CD4-positive, CD25-positive, alpha-beta regulatory T cell (primary cell): Measurements from ENCODE around the gene PAFAH1B1. TPM values are rescaled to one million over a fixed set of nuclear protein-coding genes. Genes with fewer than 3 reads are reported as not detected.
A peak's percentile ranks its signal among the peaks of the same experiment; 100 is the strongest.
"Not testable (repeated sequence)": the region's sequence is repeated elsewhere in the genome, so short reads cannot be mapped to it uniquely, and the experiment has no call there.

Experiments used
- ATAC-seq, 2 donors: fragments of 150-1000 bp; cut with Tn5 transposase; one replicate each; pipeline ENCODE4 v1.10.0; 2021; ENCODE audit warnings: low read depth in 2 of 2, moderate number of reproducible peaks in 2 of 2, moderate library complexity in 1 of 2
- DNase-seq, 3 donors: peaks; one replicate each; pipeline versions ENCODE4 v3.0.0 to v3.0.0-alpha.2; 2012 to 2022; ENCODE audit warnings: mixed read lengths in 1 of 3
- H3K27ac ChIP-seq: one replicate; pipeline ENCODE4 v1.7.0; 2013; ENCODE audit warnings: mild to moderate bottlenecking, low read length; ENCODE audit not compliant: insufficient read depth, poor library complexity, severe bottlenecking
- H3K27me3 ChIP-seq: one replicate; pipeline ENCODE4 v1.7.0; 2013; ENCODE audit warnings: low read length; ENCODE audit not compliant: control insufficient read depth, insufficient read depth
- H3K36me3 ChIP-seq: one replicate; pipeline ENCODE4 v1.7.0; 2013; ENCODE audit warnings: mild to moderate bottlenecking, low read length, moderate library complexity; ENCODE audit not compliant: control insufficient read depth, insufficient read depth
- H3K4me1 ChIP-seq: 2 replicates; pipeline ENCODE4 v1.7.0; 2013; ENCODE audit warnings: mild to moderate bottlenecking, low read length; ENCODE audit not compliant: insufficient read depth, control insufficient read depth, poor library complexity, severe bottlenecking
- H3K4me3 ChIP-seq: one replicate; pipeline ENCODE4 v1.7.0; 2013; ENCODE audit warnings: low read depth, mild to moderate bottlenecking, low read length, moderate library complexity
- H3K9me3 ChIP-seq, 2 experiments: 1 replicate in 1 of 2; 2 replicates in 1 of 2; pipeline ENCODE4 v1.7.0; 2013; ENCODE audit warnings: low read length in 2 of 2, mild to moderate bottlenecking in 1 of 2, moderate library complexity in 1 of 2; ENCODE audit not compliant: control insufficient read depth in 2 of 2
- H3K27ac Mint-ChIP-seq, 3 donors: one replicate each; pipeline ENCODE4 v1.8.0; 2020 to 2022; ENCODE audit warnings: mild to moderate bottlenecking in 3 of 3, mixed read lengths in 3 of 3, moderate library complexity in 2 of 3
- H3K27me3 Mint-ChIP-seq: one replicate; pipeline ENCODE4 v1.8.0; 2022; ENCODE audit warnings: mild to moderate bottlenecking, mixed read lengths
- H3K36me3 Mint-ChIP-seq: one replicate; pipeline ENCODE4 v1.8.0; 2020; ENCODE audit warnings: mixed read lengths
- H3K4me1 Mint-ChIP-seq, 4 donors: one replicate each; pipeline ENCODE4 v1.8.0; 2020 to 2022; ENCODE audit warnings: mixed read lengths in 4 of 4, mild to moderate bottlenecking in 1 of 4
- H3K4me3 Mint-ChIP-seq, 4 donors: one replicate each; pipeline ENCODE4 v1.8.0; 2020 to 2022; ENCODE audit warnings: mild to moderate bottlenecking in 4 of 4, mixed read lengths in 4 of 4, moderate library complexity in 3 of 4
- H3K9me3 Mint-ChIP-seq, 7 donors: one replicate each; pipeline ENCODE4 v1.8.0; 2020 to 2022; ENCODE audit warnings: mixed read lengths in 7 of 7, mild to moderate bottlenecking in 3 of 7, moderate library complexity in 2 of 7
- polyA plus RNA-seq, 4 donors: library from polyadenylated mRNA; unstranded; fragments of 300-500 nt; fragmentation: Illumina TruSeq; gene quantifications; one replicate each; pipeline ENCODE4 v1.2.3, GENCODE V29; 2021
- total RNA-seq: library from RNA; stranded (reverse); gene quantifications from one replicate; pipeline ENCODE4 v1.2.3, GENCODE V29; 2022

PAFAH1B1 gene
- total and polyA plus RNA-seq, 5 donors from 2014 or later, result 20.6 to 174 (median 33.6) TPM

- H3K4me1 Mint-ChIP-seq, H3K9me3 ChIP-seq, H3K4me3 Mint-ChIP-seq, H3K36me3 ChIP-seq, H3K4me3 ChIP-seq, H3K9me3 Mint-ChIP-seq, H3K27ac ChIP-seq, DNase-seq, ATAC-seq, H3K27ac Mint-ChIP-seq, H3K27me3 Mint-ChIP-seq, H3K36me3 Mint-ChIP-seq, H3K27me3 ChIP-seq, H3K4me1 ChIP-seq: not testable (repeated sequence)
Measured at GRCh38 chr17:2572304-2572609, 21.2 kb upstream of the PAFAH1B1 start.

GRCh38 chr17:2580151-2580550 is 13.3 kb upstream of the PAFAH1B1 start:
- H3K9me3 Mint-ChIP-seq, result no peaks in the 10 kb centered on the region
- Histone ChIP-seq H3K27me3 (no peaks in the 10 kb centered on the region), H3K4me3 (no peak overlapping the region), H3K36me3 (no peaks in the 10 kb centered on the region), H3K4me1 (no peaks in the 10 kb centered on the region), H3K27ac (no peak overlapping the region), H3K9me3 (no peaks in the 10 kb centered on the region)
- ATAC-seq (no peak), DNase-seq (no peak)
- H3K27me3 Mint-ChIP-seq, result peaks cover 10% of the 10 kb centered on the region
- H3K36me3 Mint-ChIP-seq, result no peaks in the 10 kb centered on the region
- H3K4me1 Mint-ChIP-seq, result peaks cover 0 to 1% (median 0%) of the 10 kb centered on the region in 4 donors
- H3K4me3 Mint-ChIP-seq, result no peak overlapping the region
- H3K27ac Mint-ChIP-seq, result no peak overlapping the region

- Mint-ChIP-seq H3K9me3 (no peaks in the 10 kb centered on the region), H3K27me3 (peaks cover 10% of the 10 kb centered on the region), H3K36me3 (no peaks in the 10 kb centered on the region), H3K4me3 (no peak overlapping the region), H3K4me1 (peaks cover 0 to 1% (median 0%) of the 10 kb centered on the region in 4 donors), H3K27ac (no peak overlapping the region)
- H3K27ac ChIP-seq, result no peak overlapping the region
- ATAC-seq (no peak), DNase-seq (no peak)
- H3K4me1 ChIP-seq, result no peaks in the 10 kb centered on the region
- no peak overlapping the region for H3K4me3 ChIP-seq
- H3K9me3 ChIP-seq, result no peaks in the 10 kb centered on the region
- no peaks in the 10 kb centered on the region for H3K27me3 ChIP-seq
- no peaks in the 10 kb centered on the region for H3K36me3 ChIP-seq
Measured at GRCh38 chr17:2580661-2581060, 12.8 kb upstream of the PAFAH1B1 start.

- Histone ChIP-seq H3K27me3 (no peaks in the 10 kb centered on the region), H3K4me3 (no peak overlapping the region), H3K9me3 (no peaks in the 10 kb centered on the region), H3K36me3 (no peaks in the 10 kb centered on the region), H3K27ac (no peak overlapping the region), H3K4me1 (no peaks in the 10 kb centered on the region)
- Mint-ChIP-seq H3K36me3 (no peaks in the 10 kb centered on the region), H3K4me3 (no peak overlapping the region), H3K9me3 (no peaks in the 10 kb centered on the region), H3K27me3 (peaks cover 10% of the 10 kb centered on the region), H3K27ac (no peak overlapping the region), H3K4me1 (peaks cover 0 to 1% (median 0%) of the 10 kb centered on the region in 4 donors)
- DNase-seq (no peak), ATAC-seq (no peak)
Measured at GRCh38 chr17:2582493-2582892, 11.0 kb upstream of the PAFAH1B1 start.

GRCh38 chr17:2591040-2591640 is 2.3 kb upstream of the PAFAH1B1 start:
- H3K9me3 Mint-ChIP-seq, result peaks cover 0 to 1% (median 0%) of the 10 kb centered on the region in 7 donors
- peak overlapping the region in 1 of 4 donors; percentile 47 for H3K4me3 Mint-ChIP-seq
- Histone ChIP-seq H3K27me3 (no peaks in the 10 kb centered on the region), H3K4me1 (peaks cover 23% of the 10 kb centered on the region), H3K36me3 (no peaks in the 10 kb centered on the region), H3K4me3 (no peak overlapping the region), H3K27ac (no peak overlapping the region), H3K9me3 (no peaks in the 10 kb centered on the region)
- H3K36me3 Mint-ChIP-seq, result no peaks in the 10 kb centered on the region
- H3K4me1 Mint-ChIP-seq, result peaks cover 7 to 16% (median 14%) of the 10 kb centered on the region in 4 donors
- H3K27me3 Mint-ChIP-seq, result no peaks in the 10 kb centered on the region
- DNase-seq (no peak), ATAC-seq (no peak)
- no peak overlapping the region for H3K27ac Mint-ChIP-seq

GRCh38 chr17:2593821-2594721 is 617 bp downstream of the PAFAH1B1 start:
- H3K36me3 ChIP-seq, result no peaks in the 10 kb centered on the region
- Mint-ChIP-seq H3K4me1 (peaks cover 22 to 42% (median 34%) of the 10 kb centered on the region in 4 donors), H3K36me3 (no peaks in the 10 kb centered on the region), H3K9me3 (peaks cover 0 to 1% (median 0%) of the 10 kb centered on the region in 7 donors), H3K27me3 (no peaks in the 10 kb centered on the region), H3K4me3 (peak overlapping the region; percentile 93 to 100 (median 96)), H3K27ac (peak overlapping the region; percentile 82 to 97 (median 92))
- ATAC-seq, result peak; percentile 62 to 68
- H3K9me3 ChIP-seq, result no peaks in the 10 kb centered on the region
- H3K4me1 ChIP-seq, result peaks cover 45% of the 10 kb centered on the region
- peak; percentile 74 to 90 (median 88) for DNase-seq
- H3K27me3 ChIP-seq, result no peaks in the 10 kb centered on the region
- peak overlapping the region; percentile 98 for H3K27ac ChIP-seq
- peak overlapping the region; percentile 98 for H3K4me3 ChIP-seq

- Histone ChIP-seq H3K27ac (peak overlapping the region; percentile 98), H3K9me3 (no peaks in the 10 kb centered on the region), H3K4me1 (peaks cover 54% of the 10 kb centered on the region), H3K27me3 (no peaks in the 10 kb centered on the region), H3K36me3 (no peaks in the 10 kb centered on the region), H3K4me3 (peak overlapping the region; percentile 98)
- ATAC-seq (no peak), DNase-seq (peak in 2 of 3 donors; percentile 16 to 23)
- H3K27me3 Mint-ChIP-seq, result no peaks in the 10 kb centered on the region
- H3K4me3 Mint-ChIP-seq, result peak overlapping the region; percentile 93 to 100 (median 96)
- H3K9me3 Mint-ChIP-seq, result peaks cover 0 to 1% (median 0%) of the 10 kb centered on the region in 7 donors
- peak overlapping the region; percentile 67 to 97 (median 92) for H3K27ac Mint-ChIP-seq
- peaks cover 27 to 49% (median 41%) of the 10 kb centered on the region in 4 donors for H3K4me1 Mint-ChIP-seq
- H3K36me3 Mint-ChIP-seq, result no peaks in the 10 kb centered on the region
Measured at GRCh38 chr17:2594722-2595599, 1.5 kb downstream of the PAFAH1B1 start.
